ENCODE results near the gene DDX1. TPM values are rescaled to one million over a fixed set of nuclear protein-coding genes. Genes with fewer than 3 reads are reported as not detected.

DDX1 gene
- total RNA-seq, 1 donor from 2014 or later = 48.1 TPM

GRCh38 chr2:15630121-15630977, 38.7 kb downstream of the DDX1 start:
- H3K27me3 ChIP-seq = no peaks in the 10 kb centered on the region
- H3K4me3 ChIP-seq = no peak overlapping the region
- peaks cover 7 to 59% of the 10 kb centered on the region in 2 donors for H3K36me3 ChIP-seq
- H3K4me1 ChIP-seq = no peaks in the 10 kb centered on the region
- no peak overlapping the region for H3K27ac ChIP-seq
- no peaks in the 10 kb centered on the region for H3K9me3 ChIP-seq
- TF ChIP-seq, protein P1, sequence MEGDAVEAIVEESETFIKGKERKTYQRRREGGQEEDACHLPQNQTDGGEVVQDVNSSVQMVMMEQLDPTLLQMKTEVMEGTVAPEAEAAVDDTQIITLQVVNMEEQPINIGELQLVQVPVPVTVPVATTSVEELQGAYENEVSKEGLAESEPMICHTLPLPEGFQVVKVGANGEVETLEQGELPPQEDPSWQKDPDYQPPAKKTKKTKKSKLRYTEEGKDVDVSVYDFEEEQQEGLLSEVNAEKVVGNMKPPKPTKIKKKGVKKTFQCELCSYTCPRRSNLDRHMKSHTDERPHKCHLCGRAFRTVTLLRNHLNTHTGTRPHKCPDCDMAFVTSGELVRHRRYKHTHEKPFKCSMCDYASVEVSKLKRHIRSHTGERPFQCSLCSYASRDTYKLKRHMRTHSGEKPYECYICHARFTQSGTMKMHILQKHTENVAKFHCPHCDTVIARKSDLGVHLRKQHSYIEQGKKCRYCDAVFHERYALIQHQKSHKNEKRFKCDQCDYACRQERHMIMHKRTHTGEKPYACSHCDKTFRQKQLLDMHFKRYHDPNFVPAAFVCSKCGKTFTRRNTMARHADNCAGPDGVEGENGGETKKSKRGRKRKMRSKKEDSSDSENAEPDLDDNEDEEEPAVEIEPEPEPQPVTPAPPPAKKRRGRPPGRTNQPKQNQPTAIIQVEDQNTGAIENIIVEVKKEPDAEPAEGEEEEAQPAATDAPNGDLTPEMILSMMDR (IDR thresholded peaks at IDR 0.05) = no peak
- no peak for TF ChIP-seq POLR2A (IDR thresholded peaks at IDR 0.05)
- TF ChIP-seq POLR2AphosphoS5 (IDR thresholded peaks at IDR 0.05; ENCODE audit: insufficient read depth in 1 of 2, low read depth in 1 of 2) = no peak
- intact Hi-C loops (cut with DNase I) = no loop called here
- DNase-seq (ENCODE audit: extremely low spot score in 2 of 2) = no peak

- H3K27ac ChIP-seq = no peak overlapping the region
- H3K4me3 ChIP-seq = no peak overlapping the region
- peaks cover 7 to 59% of the 10 kb centered on the region in 2 donors for H3K36me3 ChIP-seq
- no peaks in the 10 kb centered on the region for H3K9me3 ChIP-seq
- H3K27me3 ChIP-seq = no peaks in the 10 kb centered on the region
- no peaks in the 10 kb centered on the region for H3K4me1 ChIP-seq
- no peak for DNase-seq (ENCODE audit: extremely low spot score in 2 of 2)
- TF ChIP-seq POLR2A (IDR thresholded peaks at IDR 0.05) (no peak), POLR2AphosphoS5 (IDR thresholded peaks at IDR 0.05; ENCODE audit: insufficient read depth in 1 of 2, low read depth in 1 of 2) (no peak)
- TF ChIP-seq, protein P1 (IDR thresholded peaks at IDR 0.05) = no peak
- intact Hi-C loops (cut with DNase I) = no loop called here
These were observed 39.5 kb downstream of the DDX1 start for GRCh38 chr2:15630978-15631719.

- Histone ChIP-seq H3K4me1 (no peaks in the 10 kb centered on the region), H3K4me3 (no peak overlapping the region), H3K36me3 (peaks cover 7 to 59% of the 10 kb centered on the region in 2 donors), H3K27me3 (no peaks in the 10 kb centered on the region), H3K27ac (no peak overlapping the region), H3K9me3 (no peaks in the 10 kb centered on the region)
- TF ChIP-seq POLR2A (IDR thresholded peaks at IDR 0.05) (no peak), POLR2AphosphoS5 (IDR thresholded peaks at IDR 0.05; ENCODE audit: insufficient read depth in 1 of 2, low read depth in 1 of 2) (no peak)
- TF ChIP-seq, protein P1 (IDR thresholded peaks at IDR 0.05) = no peak
- intact Hi-C loops (cut with DNase I) = no loop called here
- no peak for DNase-seq (ENCODE audit: extremely low spot score in 2 of 2)
These were observed 40.2 kb downstream of the DDX1 start for GRCh38 chr2:15631883-15632282.

- intact Hi-C loops (cut with DNase I) = no loop called here
- Histone ChIP-seq H3K27ac (no peak overlapping the region), H3K36me3 (peaks cover 7 to 49% of the 10 kb centered on the region in 2 donors), H3K27me3 (no peaks in the 10 kb centered on the region), H3K4me3 (no peak overlapping the region), H3K4me1 (peaks cover 6% of the 10 kb centered on the region), H3K9me3 (no peaks in the 10 kb centered on the region)
- no peak for DNase-seq (ENCODE audit: extremely low spot score in 2 of 2)
- TF ChIP-seq POLR2A (IDR thresholded peaks at IDR 0.05) = no peak
- TF ChIP-seq POLR2AphosphoS5 (IDR thresholded peaks at IDR 0.05; ENCODE audit: insufficient read depth in 1 of 2, low read depth in 1 of 2) = no peak
- TF ChIP-seq, protein P1 (IDR thresholded peaks at IDR 0.05) = no peak
These were observed 41.6 kb downstream of the DDX1 start for GRCh38 chr2:15633043-15633970.
